ENCODE data around the gene SND1.
"Not testable (repeated sequence)": the region's sequence is repeated elsewhere in the genome, so short reads cannot be mapped to it uniquely, and the experiment has no call there.

The SND1 gene

DNA sequence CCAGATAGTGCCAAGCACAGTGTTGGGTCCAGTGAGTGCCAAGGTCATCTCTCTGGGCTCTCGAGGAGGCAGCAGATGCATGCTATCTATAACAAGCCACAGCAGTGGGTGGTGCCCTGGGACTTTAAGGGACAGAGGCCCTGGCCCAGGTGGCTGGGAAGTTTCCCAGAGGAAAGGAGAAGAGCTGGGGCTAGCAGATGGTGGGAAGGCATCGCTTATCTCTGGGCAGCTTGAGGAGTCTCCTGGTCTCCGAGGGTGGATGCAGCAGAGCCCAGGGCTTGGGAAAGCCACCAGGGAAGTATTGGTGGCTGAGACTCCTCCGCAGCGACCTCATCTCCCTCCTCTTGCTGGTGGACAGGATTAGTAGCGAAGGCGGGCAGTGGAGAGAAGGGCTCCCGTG is 442.7 kb downstream of the SND1 start:
- no peak for DNase-seq (ENCODE audit: low read depth in 2 of 2)

DNA sequence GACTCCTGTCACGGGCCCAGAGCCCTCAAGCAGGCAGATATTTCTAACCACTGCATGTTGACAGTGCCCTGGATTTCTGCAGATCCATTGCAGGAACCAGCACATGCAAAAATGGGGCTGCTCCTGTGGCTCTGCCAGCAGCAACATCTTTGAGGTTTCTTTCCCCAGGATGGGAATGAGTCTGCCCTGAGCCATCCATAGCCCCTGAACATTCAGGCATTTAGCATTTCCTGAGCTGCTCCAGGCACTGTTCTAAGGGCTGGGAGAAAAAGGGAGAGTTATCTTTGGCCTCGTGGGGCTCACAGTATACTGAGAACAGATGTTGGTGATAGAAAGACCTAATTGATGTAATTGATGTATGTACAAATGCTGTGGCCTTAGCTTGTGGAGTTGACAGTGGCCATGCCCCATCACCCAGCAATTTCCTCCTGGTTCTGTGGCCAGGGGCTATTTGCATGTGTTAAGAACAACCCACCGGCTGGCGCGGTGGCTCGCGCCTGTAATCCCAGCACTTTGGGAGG is 445.3 kb downstream of the SND1 start:
- DNase-seq (ENCODE audit: low read depth in 2 of 2): no peak

DNA sequence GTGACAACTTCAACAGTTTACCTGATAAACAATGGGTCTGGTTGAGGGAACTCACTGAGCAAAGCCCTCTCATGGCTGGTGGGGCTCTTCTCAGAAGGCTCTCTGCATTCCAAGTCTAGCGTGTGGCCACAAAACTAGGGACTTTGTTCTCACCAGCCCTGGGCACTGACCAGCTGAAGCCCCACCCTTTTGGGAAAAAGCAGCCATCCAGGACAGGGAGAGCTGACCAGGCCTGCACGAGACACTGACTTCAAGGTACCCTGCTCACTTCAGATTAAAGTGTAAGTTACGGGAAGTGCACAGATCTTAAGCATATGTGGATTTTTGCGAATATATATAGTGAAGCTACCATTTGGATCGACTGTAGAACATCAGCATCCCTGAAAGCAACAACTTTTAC is 446.6 kb downstream of the SND1 start:
- DNase-seq (ENCODE audit: low read depth in 2 of 2): no peak

DNA sequence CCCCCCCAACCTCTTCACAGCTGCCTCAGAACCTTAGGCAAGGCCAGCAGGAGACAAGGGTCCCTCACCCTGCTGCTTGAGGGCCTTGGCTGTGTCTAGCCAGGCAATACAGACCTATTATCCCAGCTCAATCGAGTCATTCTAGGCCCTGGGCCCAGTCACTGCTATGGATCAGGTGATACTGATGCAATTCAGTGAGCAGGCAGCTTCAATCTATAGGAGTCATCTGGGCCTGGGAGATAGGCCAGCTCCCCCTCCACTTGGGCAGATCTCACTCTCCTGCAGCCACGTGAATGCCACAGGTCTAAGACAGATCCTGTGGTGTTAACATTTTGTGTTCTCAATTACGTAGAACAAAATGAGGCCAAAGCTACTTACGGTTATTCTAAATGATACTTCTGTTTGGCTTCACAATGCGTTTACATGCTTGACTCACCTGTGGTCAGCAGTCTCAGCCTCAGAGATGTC is 447.2 kb downstream of the SND1 start:
- no peak for DNase-seq (ENCODE audit: low read depth in 2 of 2)

DNA sequence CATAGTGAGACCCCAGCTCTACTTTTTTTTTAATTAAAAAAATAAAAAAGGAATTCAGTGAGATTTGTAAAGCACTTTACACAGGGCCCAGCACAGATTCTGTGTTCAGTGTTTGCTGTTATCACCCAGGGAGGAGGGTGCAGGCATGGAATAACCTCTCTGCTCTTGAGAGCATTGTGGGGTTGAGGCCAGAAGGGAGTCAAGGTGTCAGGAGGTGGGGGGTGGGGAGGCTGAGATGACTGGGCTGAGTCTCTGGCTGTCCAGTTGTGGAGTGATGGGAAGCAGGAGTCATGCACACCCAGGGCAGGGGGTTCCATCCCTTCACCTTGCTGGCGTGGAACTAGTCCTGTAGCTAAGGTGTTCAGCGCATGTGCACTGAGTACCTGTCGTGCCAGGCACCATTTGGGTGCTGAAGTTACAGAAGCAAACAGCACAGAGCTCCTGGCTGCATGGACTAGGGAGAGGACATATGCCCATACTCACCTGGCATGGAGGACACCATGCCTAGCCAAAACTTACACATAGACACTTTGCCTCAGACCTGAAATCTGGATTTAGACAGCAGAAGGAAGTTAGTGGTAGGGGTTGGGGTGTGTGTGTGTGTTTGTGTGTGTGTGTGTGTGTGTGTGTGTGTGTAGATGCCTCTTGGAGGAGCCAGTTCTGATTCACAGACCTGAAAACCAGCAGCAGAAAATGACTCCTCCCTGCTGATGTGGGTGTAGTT is 448.4 kb downstream of the SND1 start:
- no peak for DNase-seq (ENCODE audit: low read depth in 2 of 2)

DNA sequence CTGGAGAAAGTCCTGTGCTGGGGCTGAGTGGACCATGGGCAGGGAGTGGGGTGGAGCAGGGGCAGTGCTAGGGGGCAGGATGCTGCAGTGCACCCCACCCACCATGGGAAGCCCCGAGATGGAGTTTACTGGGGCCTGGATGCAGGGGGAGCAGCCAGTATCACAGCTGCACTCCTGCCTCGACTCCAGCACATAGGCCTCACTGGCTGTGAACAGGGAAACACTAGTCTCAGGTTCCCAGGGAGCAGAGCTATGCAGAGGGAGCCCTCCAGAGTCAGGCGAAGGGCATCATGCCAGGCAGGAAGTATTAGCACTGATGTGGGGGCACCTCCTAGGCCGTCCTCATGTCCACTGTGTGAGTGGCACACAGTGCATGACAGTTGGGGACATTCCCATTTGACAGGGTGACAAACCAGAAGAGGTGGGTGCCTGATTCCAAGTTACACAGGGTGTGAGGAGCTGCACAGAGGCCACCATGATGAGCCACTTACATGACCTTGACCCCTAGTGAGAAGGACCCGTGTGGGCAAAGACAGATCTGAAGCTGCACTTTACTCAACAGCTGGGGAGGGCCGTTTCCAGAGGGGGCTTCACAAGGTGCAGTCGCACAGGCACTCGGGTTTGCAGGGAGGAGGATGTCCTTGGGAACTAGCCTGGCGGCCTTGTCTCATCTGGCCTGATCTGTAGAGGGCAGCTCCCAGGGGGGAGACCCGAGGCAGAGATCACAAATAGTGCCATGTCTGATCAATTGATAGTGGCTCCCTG is 449.1 kb downstream of the SND1 start:
- no peak for DNase-seq (ENCODE audit: low read depth in 2 of 2)

DNA sequence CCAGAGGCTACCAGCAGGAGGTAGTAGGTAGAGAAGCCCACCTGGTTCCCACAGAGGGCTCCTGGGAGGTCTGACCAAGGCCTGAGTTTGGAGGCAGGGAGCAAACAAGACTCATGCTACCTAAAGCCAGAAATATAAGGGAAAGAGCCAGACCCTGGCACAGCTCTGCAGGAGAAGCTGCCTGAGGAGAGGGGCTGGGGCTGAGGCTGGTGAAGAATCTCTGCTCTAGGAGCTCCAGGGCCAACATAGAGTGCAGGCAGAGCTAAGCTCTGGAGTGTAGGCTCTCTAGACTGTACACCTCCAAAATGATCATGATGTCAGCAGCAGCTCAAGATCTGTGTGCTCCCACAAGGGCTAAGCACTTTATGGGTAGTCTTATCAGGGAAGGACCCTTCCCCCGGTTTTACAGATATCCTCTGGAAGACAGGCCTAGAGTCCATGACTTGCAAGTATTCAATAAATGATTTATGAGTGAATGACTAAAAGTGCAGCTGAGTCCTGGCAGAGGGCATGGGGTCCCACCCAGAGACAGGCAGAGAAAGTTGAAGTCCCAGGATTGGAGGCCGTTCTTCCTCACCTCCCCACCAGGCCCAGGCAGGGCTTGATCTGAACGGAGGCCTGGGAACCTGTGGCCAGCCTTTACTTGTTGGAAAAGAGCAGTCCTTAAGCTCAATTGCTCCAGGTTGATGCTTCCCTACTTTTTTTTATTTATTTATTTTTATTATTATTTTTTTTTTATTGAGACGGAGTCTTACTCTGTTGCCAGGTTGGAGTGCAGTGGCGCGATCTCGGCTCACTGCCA is 450.7 kb downstream of the SND1 start:
- no peak for DNase-seq (ENCODE audit: low read depth in 2 of 2)

DNA sequence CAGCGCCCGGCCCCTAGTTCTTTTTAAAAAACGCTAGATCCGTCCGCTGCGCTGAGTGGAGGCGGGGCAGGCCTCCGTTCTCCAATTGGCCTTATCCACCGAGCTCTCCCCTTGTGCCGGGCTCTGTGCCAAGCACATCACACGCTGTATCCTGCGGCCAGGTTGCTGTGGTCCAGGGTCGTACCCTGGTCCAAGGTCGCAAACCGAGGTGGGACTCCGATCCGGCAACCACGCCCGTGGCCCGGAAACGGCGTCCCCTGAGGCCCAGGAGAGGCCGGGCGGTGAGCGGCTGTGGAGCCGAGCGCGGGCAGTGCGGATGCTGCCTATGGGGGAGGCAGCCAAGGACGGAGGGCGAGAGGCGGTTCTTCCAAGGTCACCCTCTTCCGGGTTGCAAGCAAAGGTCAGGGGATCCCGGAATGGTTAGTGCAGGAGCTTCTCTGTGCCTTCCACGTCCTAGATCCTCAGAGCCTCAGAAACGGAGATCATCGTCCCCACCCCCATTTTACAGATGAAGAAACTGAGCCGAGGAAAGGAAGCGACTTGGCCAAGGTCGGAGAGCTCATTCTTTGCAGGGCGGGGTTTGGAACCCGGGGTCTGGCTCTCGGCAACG is 451.6 kb downstream of the SND1 start:
- no peak for DNase-seq (ENCODE audit: low read depth in 2 of 2)

DNA sequence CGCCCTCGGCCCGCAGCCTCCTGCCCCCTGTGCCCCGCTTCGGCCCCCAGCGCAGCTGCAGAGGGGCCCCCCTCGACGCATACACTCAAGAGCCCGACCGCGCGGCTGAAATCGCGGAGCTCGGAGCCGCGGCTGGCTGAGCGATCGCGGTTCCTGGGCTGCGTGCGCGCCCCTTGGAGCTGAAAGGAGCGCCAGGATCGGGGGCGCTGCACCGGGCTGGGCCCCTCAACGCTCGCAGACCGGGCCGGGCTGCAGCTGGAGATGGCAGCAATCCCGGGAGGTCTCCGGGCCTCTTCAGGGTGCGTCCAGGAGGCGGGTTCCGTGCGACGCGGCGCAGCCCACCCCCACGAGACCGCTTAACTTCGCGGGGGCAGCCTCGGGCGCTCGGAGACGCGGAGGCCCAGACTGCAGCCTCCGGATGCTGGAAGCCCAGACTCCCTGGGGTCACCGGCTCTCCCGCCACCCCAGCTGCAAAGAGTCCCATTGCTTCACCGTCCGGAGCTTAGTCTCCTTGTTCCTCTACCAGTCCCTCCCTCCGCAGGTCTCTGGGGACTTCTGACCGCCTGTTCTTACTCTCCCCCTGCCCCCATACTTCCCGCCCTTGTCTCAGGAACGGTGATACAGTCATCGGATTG is 452.2 kb downstream of the SND1 start:
- no peak for DNase-seq (ENCODE audit: low read depth in 2 of 2)

DNA sequence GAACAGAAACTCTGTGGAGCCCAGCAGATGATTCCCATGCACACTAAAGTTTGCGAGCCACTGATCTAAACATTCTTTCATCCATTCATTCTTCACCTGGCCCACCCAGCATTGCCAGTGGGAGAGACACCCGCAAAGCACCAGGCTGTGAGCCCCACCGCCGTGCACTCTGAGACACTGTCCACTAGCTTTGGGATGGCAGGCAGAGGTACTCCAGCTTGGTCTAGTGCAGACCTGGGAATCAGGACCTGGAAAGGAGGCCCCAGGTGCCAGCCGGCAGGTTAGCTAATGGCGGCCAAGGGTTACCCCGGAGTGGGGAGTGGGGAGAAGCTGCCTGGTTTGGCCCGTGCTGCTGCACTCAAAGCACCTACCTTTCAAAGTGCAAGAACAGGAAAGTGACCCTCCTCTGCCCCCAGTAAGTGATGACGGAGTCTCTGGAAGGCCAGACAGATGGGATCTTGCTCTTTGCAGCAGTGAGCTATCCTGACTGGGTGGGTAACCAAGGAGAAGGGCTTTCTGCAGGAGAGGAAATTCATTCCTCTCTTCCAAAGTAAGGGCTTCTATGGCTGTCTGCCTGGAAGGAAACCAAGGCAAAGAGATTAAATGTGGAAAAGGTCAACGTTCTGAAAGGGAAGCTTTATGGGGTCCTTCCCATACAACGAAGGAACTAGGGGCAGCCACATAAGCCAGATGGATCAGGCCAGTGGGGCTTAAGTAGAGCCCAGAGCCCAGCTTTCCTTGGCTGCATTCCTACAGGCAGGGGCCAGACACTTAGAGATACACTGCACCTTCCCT is 453.4 kb downstream of the SND1 start:
- no peak for DNase-seq (ENCODE audit: low read depth in 2 of 2)

DNA sequence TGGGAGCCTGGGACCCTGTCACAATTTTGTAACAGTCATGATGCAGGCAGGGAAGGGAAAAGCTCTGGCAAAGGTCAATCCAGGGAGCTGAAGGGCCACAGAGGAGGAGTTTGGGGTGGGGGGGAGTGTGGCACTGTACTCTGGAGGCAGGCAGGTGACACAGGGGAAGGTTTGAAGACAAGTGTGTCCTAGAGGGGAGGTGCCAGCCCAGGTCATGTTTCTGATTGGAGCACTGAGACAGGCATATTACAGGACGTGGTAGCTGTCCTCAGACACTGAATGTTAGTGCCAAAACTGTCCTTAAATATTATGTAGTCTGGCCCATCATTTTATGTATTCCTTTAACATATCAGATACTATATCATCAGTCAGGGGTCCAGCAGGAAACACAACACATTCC is 454.8 kb downstream of the SND1 start:
- no peak for DNase-seq (ENCODE audit: low read depth in 2 of 2)

DNA sequence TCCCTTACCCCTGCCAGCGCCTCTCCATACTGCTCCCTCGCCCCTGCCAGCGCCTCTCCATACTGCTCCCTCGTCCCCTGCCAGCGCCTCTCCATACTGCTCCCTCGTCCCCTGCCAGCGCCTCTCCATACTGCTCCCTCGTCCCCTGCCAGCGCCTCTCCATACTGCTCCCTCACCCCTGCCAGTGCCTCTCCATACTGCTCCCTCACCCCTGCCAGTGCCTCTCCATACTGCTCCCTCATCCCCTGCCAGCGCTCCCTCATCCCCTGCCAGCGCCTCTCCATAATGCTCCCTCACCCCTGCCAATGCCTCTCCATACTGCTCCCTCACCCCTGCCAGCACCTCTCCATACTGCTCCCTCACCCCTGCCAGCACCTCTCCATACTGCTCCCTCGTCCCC is 455.5 kb downstream of the SND1 start:
- not testable (repeated sequence) for DNase-seq (ENCODE audit: low read depth in 2 of 2)

DNA sequence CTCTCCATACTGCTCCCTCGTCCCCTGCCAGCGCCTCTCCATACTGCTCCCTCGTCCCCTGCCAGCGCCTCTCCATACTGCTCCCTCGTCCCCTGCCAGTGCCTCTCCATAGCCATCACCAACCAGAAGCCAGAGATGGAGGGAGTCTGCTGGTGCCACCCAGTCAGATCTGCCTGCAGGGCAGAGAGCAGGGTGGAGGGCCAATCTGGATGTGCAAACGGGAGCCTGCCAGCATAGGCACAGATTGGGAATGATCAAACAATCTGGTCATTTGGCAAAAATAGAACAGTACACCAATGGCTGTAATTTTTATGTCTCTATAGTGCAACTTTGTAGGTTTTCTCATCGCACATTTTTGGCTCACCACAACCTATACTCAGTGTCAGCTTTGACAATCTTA is 456.1 kb downstream of the SND1 start:
- no peak for DNase-seq (ENCODE audit: low read depth in 2 of 2)

DNA sequence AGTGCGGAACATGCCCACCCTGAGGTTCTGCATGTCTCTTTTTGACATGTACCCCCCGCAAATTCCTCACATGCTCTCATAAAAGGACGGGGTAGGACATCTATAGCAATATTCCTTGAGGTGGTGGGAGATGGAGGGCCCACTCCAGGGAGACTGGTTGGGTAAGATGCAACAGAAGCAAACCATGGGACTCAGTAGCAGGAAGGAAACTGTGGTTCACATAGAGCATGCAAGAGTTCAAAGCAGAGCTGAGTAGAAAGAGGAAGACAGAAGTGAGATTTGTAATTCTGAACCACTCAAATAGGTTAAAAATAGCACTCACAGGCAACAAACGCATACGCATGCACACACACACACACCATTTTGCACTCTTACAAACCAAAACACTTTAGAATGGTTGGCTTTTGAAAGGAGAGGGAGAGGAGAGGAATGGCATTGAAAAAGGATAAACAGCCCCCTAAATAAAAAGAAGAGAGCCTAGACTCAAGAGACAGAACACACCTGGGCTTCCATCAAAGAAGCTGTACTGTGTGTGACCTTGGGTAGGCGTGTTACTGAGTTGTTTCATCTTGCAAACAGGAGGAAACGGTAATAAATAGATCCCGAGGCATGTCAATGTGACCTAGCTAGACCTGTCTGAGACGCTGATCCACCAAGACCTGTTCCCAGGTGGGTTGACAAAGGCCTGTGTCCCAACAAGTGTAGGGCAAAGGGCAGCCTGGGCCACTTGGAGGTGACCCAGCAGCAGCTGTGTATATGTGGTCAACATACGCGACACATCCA is 456.8 kb downstream of the SND1 start:
- DNase-seq (ENCODE audit: low read depth in 2 of 2): no peak

DNA sequence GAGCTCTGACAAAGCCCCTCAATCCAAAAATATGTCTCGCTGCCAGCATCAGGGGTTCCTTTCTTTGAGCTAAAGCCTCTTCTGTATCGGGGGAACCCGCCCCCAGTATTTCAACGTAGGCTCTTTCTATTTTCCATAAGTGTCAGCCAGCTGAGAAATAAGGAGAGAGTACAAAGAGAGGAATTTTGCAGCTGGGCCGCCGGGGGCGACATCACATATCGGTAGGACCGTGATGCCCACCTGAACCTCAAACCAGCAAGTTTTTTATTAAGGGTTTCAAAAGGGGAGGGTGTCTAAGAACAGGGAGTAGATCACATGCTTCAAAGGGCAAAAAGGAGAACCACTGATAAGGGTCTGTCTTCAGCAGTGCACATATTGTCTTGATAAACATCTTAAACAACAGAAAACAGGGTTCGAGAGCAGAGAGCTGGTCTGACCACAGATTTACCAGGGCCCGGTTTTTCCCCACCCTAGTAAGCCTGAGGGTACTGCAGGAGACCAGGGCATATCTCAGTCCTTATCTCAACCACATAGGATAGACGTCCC is 457.5 kb downstream of the SND1 start:
- not testable (repeated sequence) for DNase-seq (ENCODE audit: low read depth in 2 of 2)

DNA sequence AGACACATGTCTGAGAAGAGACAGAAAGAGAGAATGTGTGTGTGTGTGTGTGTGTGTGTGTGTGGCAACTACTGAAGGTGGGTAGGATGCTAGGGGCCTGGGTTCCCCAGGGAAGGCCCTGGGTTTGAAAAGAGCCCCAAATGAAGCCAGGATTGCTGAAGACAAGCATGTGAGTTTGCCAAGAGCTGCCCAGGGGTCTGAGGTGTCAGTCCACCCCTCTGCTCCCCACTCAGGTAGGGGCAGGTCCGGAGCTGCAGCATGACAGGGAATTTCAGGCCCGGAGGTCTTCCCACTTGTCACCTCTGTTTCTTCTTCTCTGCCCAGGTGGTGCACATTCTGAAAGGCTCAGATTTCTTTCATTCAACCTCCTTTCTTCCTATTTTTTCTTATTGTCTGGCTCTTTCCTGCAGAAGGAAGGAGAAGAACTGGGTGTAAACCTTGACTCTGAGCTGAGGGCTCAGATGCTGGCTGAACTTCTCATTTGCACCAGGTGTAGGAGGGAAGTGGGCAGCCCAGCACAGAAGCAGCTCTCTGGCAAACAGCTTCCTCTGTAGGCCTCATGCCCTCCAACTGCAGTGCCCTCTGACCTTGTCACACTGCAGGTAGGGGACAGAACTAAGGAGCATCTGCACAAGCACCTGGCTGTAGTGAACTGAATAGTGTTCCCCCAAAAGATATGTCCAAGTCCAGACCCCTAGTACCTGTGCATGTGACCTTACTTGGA is 458.8 kb downstream of the SND1 start:
- DNase-seq (ENCODE audit: low read depth in 2 of 2): no peak

DNA sequence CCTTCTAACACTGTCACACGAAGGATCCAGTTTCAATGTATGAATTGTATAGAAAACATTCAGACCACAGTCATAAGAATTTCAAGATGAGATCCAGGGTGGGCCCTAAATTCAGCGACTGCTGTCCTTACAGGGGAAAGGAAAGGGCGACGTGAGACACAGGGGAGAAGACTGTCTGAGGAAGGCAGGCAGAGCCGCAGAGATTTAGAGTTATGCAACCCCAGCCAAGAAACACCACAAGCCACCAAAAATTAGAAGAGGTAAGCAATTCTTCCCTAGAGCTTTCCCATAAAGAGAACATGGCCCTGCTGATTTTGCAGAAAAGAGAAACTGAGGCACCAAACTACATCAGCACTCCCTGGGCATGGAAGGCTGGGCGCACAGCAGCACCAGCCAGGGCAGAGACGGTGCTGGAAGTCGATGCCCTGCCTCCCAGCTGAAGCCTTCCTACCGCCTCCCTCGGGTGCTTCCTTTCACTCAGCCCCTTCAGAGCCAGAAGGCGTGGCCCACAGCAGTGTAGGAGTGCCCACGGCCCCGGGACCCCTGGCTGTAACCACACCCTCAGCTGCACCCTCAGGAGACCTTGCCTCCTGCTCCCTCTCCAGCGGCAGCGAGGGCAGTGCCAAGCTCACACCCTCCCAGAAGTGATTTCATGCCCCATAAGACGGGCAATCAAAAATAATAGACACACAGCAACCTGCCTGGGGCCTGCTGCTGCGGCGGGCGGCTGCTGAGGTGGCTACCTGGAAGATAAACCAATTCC is 460.2 kb downstream of the SND1 start:
- DNase-seq (ENCODE audit: low read depth in 2 of 2): no peak

DNA sequence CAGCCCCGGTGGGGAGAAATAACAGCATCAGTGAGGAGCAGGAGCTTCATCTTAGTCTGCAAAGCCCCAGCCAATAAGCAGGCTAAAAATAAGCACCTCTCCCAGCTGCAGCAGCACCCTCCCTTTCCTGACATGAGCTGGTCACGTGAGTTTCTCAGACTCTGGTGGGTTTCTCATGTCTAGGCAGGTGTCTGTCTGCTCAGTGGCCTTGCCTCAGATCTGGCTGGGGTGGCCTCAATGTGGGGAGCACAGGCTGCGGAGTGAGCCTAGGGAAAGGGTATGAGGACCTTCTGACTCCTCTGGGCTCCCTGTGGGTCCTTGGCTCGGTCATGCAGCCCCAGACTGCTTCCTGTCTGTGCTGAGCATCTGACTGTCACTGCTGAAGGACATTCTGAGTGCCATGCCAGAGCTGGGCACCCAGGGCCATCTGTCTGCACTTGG is 460.8 kb downstream of the SND1 start:
- no peak for DNase-seq (ENCODE audit: low read depth in 2 of 2)

Data from activated CD8-positive, alpha-beta memory T cell treated with anti-CD3 and anti-CD28 coated beads for 4 hours (primary cell).